ENCODE data around the gene FOXN3. TPM values are rescaled to one million over a fixed set of nuclear protein-coding genes. Genes with fewer than 3 reads are reported as not detected.
A peak's percentile ranks its signal among the peaks of the same experiment; 100 is the strongest.

The FOXN3 gene
- total and polyA plus RNA-seq, 2 experiments from 2014 or later, result 98.9 to 167 TPM

GRCh38 chr14:89339579-89339978 lies 77.5 kb downstream of the FOXN3 start:
- ATAC-seq, result peak; percentile 47
- Histone ChIP-seq H3K79me2 (replicated peaks; ENCODE audit: insufficient read depth) (peaks cover 100% of the 10 kb centered on the region), H3F3A (replicated peaks; ENCODE audit: low read depth) (no peaks in the 10 kb centered on the region; the same call in 1 of the 2 replicates), H3K4me1 (ENCODE audit: insufficient read depth) (peaks cover 77% of the 10 kb centered on the region), H3K36me3 (ENCODE audit: insufficient read depth) (peaks cover 3% of the 10 kb centered on the region; the same call in 1 of the 2 replicates), H3K4me3 (no peak overlapping the region), H3K27ac (ENCODE audit: low read depth) (peak overlapping the region; percentile 85), H3K4me2 (peak overlapping the region; percentile 64), H3K27me3 (ENCODE audit: insufficient read depth) (no peaks in the 10 kb centered on the region), H4K20me1 (replicated peaks; ENCODE audit: insufficient read depth) (no peaks in the 10 kb centered on the region; the same call in none of the 2 replicates), H3K9me2 (ENCODE audit: insufficient read depth) (no peaks in the 10 kb centered on the region), H2AFZ (no peak overlapping the region)
- no peak for TF ChIP-seq EZH2 (IDR thresholded peaks at IDR 0.05; ENCODE audit: low read depth, unreplicated experiment)
- no peak for TF ChIP-seq STAT1 (IDR thresholded peaks at IDR 0.05; ENCODE audit: unreplicated experiment)
- TF ChIP-seq ETS1 (IDR thresholded peaks at IDR 0.05), result no peak
- TF ChIP-seq ZNF114 (CRISPR knock-in tag; IDR thresholded peaks at IDR 0.05), result no peak
- no peak for TF ChIP-seq NANOG (IDR thresholded peaks at IDR 0.05; ENCODE audit: borderline replicate concordance)
- no peak for TF ChIP-seq ZNF331 (CRISPR knock-in tag; IDR thresholded peaks at IDR 0.05; ENCODE audit: low read depth)
- TF ChIP-seq REST (IDR thresholded peaks at IDR 0.05; ENCODE audit: unreplicated experiment), result no peak
- no peak for TF ChIP-seq JUNB (IDR thresholded peaks at IDR 0.05; ENCODE audit: unreplicated experiment)
- Mint-ChIP-seq H3K4me3 (peak overlapping the region; percentile 9), H3K9me3 (no peaks in the 10 kb centered on the region), H3K4me1 (peaks cover 78% of the 10 kb centered on the region), H3K36me3 (ENCODE audit: low read depth) (peaks cover 43% of the 10 kb centered on the region), H3K27me3 (ENCODE audit: insufficient read depth, low read depth, poor library complexity) (peaks cover 19% of the 10 kb centered on the region), H3K27ac (peak overlapping the region; percentile 66)
- no peak for DNase-seq (ENCODE audit: low spot score)

GRCh38 chr14:89339158-89339557 lies 77.9 kb downstream of the FOXN3 start:
- no peak overlapping the region for H2AFZ ChIP-seq
- Mint-ChIP-seq H3K4me1 (peaks cover 75% of the 10 kb centered on the region), H3K9me3 (no peaks in the 10 kb centered on the region), H3K27me3 (ENCODE audit: insufficient read depth, low read depth, poor library complexity) (peaks cover 16% of the 10 kb centered on the region), H3K4me3 (no peak overlapping the region), H3K36me3 (ENCODE audit: low read depth) (peaks cover 40% of the 10 kb centered on the region), H3K27ac (peak overlapping the region; percentile 66; the same call in 1 of the 2 replicates)
- H3K27ac ChIP-seq (ENCODE audit: low read depth), result peak overlapping the region; percentile 85
- H3K27me3 ChIP-seq (ENCODE audit: insufficient read depth), result no peaks in the 10 kb centered on the region
- peak overlapping the region; percentile 64; the same call in 1 of the 2 replicates for H3K4me2 ChIP-seq
- H4K20me1 ChIP-seq (replicated peaks; ENCODE audit: insufficient read depth), result no peaks in the 10 kb centered on the region; the same call in none of the 2 replicates
- H3K4me1 ChIP-seq (ENCODE audit: insufficient read depth), result peaks cover 77% of the 10 kb centered on the region
- DNase-seq (ENCODE audit: low spot score), result no peak
- no peaks in the 10 kb centered on the region; the same call in 1 of the 2 replicates for H3F3A ChIP-seq (replicated peaks; ENCODE audit: low read depth)
- no peaks in the 10 kb centered on the region for H3K9me2 ChIP-seq (ENCODE audit: insufficient read depth)
- H3K79me2 ChIP-seq (replicated peaks; ENCODE audit: insufficient read depth), result peaks cover 100% of the 10 kb centered on the region
- H3K36me3 ChIP-seq (ENCODE audit: insufficient read depth), result peaks cover 3% of the 10 kb centered on the region; the same call in 1 of the 2 replicates
- ATAC-seq, result peak; percentile 11
- H3K4me3 ChIP-seq, result no peak overlapping the region
- TF ChIP-seq CTCF (conservative IDR thresholded peaks at IDR 0.05; ENCODE audit: low read depth in 2 of 2), result no peak

All from GM23338 (cell line).